HepG2 (cell line): Measurements from ENCODE around the gene CHKB. TPM values are rescaled to one million over a fixed set of nuclear protein-coding genes. Genes with fewer than 3 reads are reported as not detected.
A peak's percentile ranks its signal among the peaks of the same experiment; 100 is the strongest.

Source experiments
- BORCS8-MEF2B ChIP-seq: sonication (generic); formaldehyde crosslinking; IDR thresholded peaks from 2 replicates; pipeline ENCODE4 v1.8.0; 2022; ENCODE audit warnings: mild to moderate bottlenecking, missing genetic modification reagents
- CHD2 ChIP-seq: IDR thresholded peaks from 2 replicates; pipeline ENCODE4 v1.6.1; 2011; ENCODE audit warnings: low read depth, low read length, improper control_type of control experiment
- DNMT1 ChIP-seq: sonication (generic); formaldehyde crosslinking; IDR thresholded peaks from 2 replicates; pipeline ENCODE4 v1.5.1; 2020; ENCODE audit warnings: mild to moderate bottlenecking, missing genetic modification reagents
- MXI1 ChIP-seq: IDR thresholded peaks from 3 replicates; pipeline ENCODE4 v1.6.1; 2012; ENCODE audit warnings: low read depth, low read length, inconsistent platforms, borderline replicate concordance
- ZBTB21 ChIP-seq: sonication (generic); formaldehyde crosslinking; IDR thresholded peaks from 2 replicates; pipeline ENCODE4 v1.4.0; 2020; ENCODE audit warnings: missing genetic modification reagents
- ZNF264 ChIP-seq: sonication (generic); formaldehyde crosslinking; IDR thresholded peaks from 2 replicates; pipeline ENCODE4 v1.4.0; 2020; ENCODE audit warnings: missing genetic modification reagents
- ZNF510 ChIP-seq: sonication (generic); formaldehyde crosslinking; IDR thresholded peaks from 2 replicates; pipeline ENCODE4 v1.4.0; 2020; ENCODE audit warnings: low read depth, mild to moderate bottlenecking, missing genetic modification reagents
- ZNF563 ChIP-seq: sonication (generic); formaldehyde crosslinking; IDR thresholded peaks from 2 replicates; pipeline ENCODE4 v1.8.0; 2022; ENCODE audit warnings: mild to moderate bottlenecking, moderate library complexity, missing genetic modification reagents
- ZSCAN25 ChIP-seq: sonication (generic); formaldehyde crosslinking; IDR thresholded peaks from 2 replicates; pipeline ENCODE4 v1.8.0; 2022; ENCODE audit warnings: mild to moderate bottlenecking, missing genetic modification reagents
- polyA plus RNA-seq, 8 experiments: library from polyadenylated mRNA; depleted of rRNA in 3 of 8; stranded (reverse) in 7 of 8; unstranded in 1 of 8; fragments of >200 nt; fragmentation: Illumina TruSeq in 4 of 8; extraction: Trizol in 4 of 8; gene quantifications; 2 replicates each; pipeline versions ENCODE4 v1.2.1 to v1.2.3, GENCODE V29; 2011 to 2016; ENCODE audit warnings: low read depth in 4 of 8, missing spikeins in 1 of 8, mixed read lengths in 1 of 8; ENCODE audit not compliant: insufficient read depth in 1 of 8
- total RNA-seq, 5 experiments: library from RNA; depleted of rRNA; stranded (reverse); fragments of >200 nt; fragmentation: Illumina TruSeq; extraction: Trizol; gene quantifications; 2 replicates each; pipeline ENCODE4 v1.2.3, GENCODE V29; 2016; ENCODE audit warnings: low read depth in 1 of 5
- TF ChIP-seq, protein P1 (sequence below): sonication (generic); formaldehyde crosslinking; IDR thresholded peaks from 2 replicates; pipeline ENCODE4 v1.5.0; 2020; ENCODE audit warnings: mild to moderate bottlenecking, missing genetic modification reagents, borderline replicate concordance
- TF ChIP-seq, protein P2 (sequence below): sonication (generic); formaldehyde crosslinking; IDR thresholded peaks from 2 replicates; pipeline ENCODE4 v1.5.1; 2020; ENCODE audit warnings: missing genetic modification reagents, mild to moderate bottlenecking, borderline replicate concordance
- TF ChIP-seq, protein P3 (sequence below): sonication (generic); formaldehyde crosslinking; IDR thresholded peaks from 2 replicates; pipeline ENCODE4 v1.4.0; 2020; ENCODE audit warnings: low read depth, missing genetic modification reagents
- TF ChIP-seq, protein P4 (sequence below): sonication (generic); formaldehyde crosslinking; IDR thresholded peaks from 2 replicates; pipeline ENCODE4 v1.5.1; 2020; ENCODE audit warnings: mild to moderate bottlenecking, missing genetic modification reagents
- TF ChIP-seq, protein P5 (sequence below): sonication (generic); formaldehyde crosslinking; conservative IDR thresholded peaks from 2 replicates; pipeline ENCODE4 v1.5.0; 2020; ENCODE audit warnings: missing genetic modification reagents
- TF ChIP-seq, protein P6 (sequence below): sonication (generic); formaldehyde crosslinking; IDR thresholded peaks from 2 replicates; pipeline ENCODE4 v1.4.0; 2020; ENCODE audit warnings: mild to moderate bottlenecking, missing genetic modification reagents

Gene CHKB
- total and polyA plus RNA-seq, 2 of the 13 experiments (the other 11 are each of a cell fraction or from before 2014, with no cell fraction given) = 24.5 to 42.7 TPM

DNA sequence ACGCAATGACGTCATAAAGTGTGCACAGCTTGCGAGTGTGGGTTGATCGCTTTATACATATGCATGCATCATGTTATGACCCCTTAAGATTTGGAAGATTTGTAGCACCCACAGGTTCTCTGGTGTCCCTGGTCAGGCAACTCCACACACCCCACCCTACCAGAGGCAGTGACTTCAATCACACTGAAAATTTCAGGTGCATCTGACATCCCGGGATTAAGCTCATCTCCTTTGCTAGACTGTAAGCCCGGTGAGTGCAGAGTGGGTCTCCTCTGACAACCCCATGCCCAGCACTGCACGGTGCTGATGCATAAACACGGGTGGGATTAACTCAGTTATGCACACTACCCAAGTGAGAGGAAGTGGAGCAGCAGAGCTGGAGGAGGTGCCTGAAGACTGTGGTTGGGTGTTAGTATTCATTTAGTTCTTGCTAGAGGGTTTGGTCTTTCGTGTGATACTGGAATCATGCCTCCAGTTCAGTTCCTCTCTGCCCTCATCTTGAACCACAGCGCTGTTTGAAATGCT, 38.8 kb upstream of the CHKB start (continued):
- TF ChIP-seq, protein P1, sequence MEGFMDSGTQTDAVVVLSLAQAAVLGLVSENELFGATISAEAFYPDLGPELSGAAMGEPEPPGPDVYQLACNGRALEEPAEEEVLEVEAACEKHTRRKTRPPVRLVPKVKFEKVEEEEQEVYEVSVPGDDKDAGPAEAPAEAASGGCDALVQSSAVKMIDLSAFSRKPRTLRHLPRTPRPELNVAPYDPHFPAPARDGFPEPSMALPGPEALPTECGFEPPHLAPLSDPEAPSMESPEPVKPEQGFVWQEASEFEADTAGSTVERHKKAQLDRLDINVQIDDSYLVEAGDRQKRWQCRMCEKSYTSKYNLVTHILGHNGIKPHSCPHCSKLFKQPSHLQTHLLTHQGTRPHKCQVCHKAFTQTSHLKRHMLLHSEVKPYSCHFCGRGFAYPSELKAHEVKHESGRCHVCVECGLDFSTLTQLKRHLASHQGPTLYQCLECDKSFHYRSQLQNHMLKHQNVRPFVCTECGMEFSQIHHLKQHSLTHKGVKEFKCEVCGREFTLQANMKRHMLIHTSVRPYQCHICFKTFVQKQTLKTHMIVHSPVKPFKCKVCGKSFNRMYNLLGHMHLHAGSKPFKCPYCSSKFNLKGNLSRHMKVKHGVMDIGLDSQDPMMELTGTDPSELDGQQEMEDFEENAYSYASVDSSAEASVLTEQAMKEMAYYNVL (CRISPR knock-in tag) = no peak
- TF ChIP-seq, protein P2, sequence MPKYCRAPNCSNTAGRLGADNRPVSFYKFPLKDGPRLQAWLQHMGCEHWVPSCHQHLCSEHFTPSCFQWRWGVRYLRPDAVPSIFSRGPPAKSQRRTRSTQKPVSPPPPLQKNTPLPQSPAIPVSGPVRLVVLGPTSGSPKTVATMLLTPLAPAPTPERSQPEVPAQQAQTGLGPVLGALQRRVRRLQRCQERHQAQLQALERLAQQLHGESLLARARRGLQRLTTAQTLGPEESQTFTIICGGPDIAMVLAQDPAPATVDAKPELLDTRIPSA (CRISPR knock-in tag) = no peak
- TF ChIP-seq ZBTB21 = 0 out of 2 replicates have a peak, but pooled peaks have one; percentile 12
- no peak for TF ChIP-seq BORCS8-MEF2B (CRISPR knock-in tag)
- no peak for TF ChIP-seq ZSCAN25
- TF ChIP-seq, protein P3, sequence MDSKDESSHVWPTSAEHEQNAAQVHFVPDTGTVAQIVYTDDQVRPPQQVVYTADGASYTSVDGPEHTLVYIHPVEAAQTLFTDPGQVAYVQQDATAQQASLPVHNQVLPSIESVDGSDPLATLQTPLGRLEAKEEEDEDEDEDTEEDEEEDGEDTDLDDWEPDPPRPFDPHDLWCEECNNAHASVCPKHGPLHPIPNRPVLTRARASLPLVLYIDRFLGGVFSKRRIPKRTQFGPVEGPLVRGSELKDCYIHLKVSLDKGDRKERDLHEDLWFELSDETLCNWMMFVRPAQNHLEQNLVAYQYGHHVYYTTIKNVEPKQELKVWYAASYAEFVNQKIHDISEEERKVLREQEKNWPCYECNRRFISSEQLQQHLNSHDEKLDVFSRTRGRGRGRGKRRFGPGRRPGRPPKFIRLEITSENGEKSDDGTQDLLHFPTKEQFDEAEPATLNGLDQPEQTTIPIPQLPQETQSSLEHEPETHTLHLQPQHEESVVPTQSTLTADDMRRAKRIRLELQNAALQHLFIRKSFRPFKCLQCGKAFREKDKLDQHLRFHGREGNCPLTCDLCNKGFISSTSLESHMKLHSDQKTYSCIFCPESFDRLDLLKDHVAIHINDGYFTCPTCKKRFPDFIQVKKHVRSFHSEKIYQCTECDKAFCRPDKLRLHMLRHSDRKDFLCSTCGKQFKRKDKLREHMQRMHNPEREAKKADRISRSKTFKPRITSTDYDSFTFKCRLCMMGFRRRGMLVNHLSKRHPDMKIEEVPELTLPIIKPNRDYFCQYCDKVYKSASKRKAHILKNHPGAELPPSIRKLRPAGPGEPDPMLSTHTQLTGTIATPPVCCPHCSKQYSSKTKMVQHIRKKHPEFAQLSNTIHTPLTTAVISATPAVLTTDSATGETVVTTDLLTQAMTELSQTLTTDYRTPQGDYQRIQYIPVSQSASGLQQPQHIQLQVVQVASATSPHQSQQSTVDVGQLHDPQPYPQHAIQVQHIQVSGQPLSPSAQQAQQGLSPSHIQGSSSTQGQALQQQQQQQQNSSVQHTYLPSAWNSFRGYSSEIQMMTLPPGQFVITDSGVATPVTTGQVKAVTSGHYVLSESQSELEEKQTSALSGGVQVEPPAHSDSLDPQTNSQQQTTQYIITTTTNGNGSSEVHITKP (CRISPR knock-in tag) = no peak
- TF ChIP-seq, protein P4, sequence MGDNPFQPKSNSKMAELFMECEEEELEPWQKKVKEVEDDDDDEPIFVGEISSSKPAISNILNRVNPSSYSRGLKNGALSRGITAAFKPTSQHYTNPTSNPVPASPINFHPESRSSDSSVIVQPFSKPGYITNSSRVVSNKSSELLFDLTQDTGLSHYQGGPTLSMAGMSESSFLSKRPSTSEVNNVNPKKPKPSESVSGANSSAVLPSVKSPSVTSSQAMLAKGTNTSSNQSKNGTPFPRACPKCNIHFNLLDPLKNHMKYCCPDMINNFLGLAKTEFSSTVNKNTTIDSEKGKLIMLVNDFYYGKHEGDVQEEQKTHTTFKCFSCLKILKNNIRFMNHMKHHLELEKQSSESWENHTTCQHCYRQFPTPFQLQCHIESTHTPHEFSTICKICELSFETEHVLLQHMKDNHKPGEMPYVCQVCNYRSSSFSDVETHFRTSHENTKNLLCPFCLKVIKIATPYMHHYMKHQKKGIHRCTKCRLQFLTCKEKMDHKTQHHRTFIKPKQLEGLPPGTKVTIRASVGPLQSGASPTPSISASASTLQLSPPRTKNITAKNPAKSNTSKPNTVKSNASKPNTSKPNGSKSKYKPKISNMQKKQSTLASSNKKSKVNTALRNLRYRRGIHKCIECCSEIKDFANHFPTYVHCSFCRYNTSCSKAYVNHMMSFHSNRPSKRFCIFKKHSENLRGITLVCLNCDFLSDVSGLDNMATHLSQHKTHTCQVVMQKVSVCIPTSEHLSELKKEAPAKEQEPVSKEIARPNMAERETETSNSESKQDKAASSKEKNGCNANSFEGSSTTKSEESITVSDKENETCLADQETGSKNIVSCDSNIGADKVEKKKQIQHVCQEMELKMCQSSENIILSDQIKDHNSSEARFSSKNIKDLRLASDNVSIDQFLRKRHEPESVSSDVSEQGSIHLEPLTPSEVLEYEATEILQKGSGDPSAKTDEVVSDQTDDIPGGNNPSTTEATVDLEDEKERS (CRISPR knock-in tag) = peak; percentile 3; the same call in 1 of the 2 replicates
- TF ChIP-seq, protein P5, sequence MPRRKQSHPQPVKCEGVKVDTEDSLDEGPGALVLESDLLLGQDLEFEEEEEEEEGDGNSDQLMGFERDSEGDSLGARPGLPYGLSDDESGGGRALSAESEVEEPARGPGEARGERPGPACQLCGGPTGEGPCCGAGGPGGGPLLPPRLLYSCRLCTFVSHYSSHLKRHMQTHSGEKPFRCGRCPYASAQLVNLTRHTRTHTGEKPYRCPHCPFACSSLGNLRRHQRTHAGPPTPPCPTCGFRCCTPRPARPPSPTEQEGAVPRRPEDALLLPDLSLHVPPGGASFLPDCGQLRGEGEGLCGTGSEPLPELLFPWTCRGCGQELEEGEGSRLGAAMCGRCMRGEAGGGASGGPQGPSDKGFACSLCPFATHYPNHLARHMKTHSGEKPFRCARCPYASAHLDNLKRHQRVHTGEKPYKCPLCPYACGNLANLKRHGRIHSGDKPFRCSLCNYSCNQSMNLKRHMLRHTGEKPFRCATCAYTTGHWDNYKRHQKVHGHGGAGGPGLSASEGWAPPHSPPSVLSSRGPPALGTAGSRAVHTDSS (CRISPR knock-in tag) = no peak
- TF ChIP-seq CHD2 = no peak
- no peak for TF ChIP-seq MXI1
- TF ChIP-seq ZNF264 = no peak
- no peak for TF ChIP-seq ZNF510
- TF ChIP-seq DNMT1 = no peak
- TF ChIP-seq, protein P6, sequence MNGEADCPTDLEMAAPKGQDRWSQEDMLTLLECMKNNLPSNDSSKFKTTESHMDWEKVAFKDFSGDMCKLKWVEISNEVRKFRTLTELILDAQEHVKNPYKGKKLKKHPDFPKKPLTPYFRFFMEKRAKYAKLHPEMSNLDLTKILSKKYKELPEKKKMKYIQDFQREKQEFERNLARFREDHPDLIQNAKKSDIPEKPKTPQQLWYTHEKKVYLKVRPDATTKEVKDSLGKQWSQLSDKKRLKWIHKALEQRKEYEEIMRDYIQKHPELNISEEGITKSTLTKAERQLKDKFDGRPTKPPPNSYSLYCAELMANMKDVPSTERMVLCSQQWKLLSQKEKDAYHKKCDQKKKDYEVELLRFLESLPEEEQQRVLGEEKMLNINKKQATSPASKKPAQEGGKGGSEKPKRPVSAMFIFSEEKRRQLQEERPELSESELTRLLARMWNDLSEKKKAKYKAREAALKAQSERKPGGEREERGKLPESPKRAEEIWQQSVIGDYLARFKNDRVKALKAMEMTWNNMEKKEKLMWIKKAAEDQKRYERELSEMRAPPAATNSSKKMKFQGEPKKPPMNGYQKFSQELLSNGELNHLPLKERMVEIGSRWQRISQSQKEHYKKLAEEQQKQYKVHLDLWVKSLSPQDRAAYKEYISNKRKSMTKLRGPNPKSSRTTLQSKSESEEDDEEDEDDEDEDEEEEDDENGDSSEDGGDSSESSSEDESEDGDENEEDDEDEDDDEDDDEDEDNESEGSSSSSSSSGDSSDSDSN (CRISPR knock-in tag) = no peak
- no peak for TF ChIP-seq ZNF563 (CRISPR knock-in tag)
